Sigmoid colon (tissue), 7 donors: ENCODE data around the gene PPID. TPM values are rescaled to one million over a fixed set of nuclear protein-coding genes. Genes with fewer than 3 reads are reported as not detected.

Experiments
- DNase-seq: peaks from one replicate; pipeline ENCODE4 v3.0.0-alpha.2; 2019
- H3K27ac ChIP-seq, 4 donors: fragments of 200-600 bp; sonication (generic); one replicate each; pipeline ENCODE4 v1.5.1; 2016 to 2019; ENCODE audit warnings: mild to moderate bottlenecking in 1 of 4
- H3K27me3 ChIP-seq, 3 donors: fragments of 200-600 bp; sonication (generic); one replicate each; pipeline ENCODE4 v1.5.1; 2019; ENCODE audit warnings: mild to moderate bottlenecking in 1 of 3
- H3K36me3 ChIP-seq, 4 donors: fragments of 200-600 bp; sonication (generic); one replicate each; pipeline ENCODE4 v1.5.1; 2016 to 2019
- H3K4me1 ChIP-seq, 4 donors: fragments of 200-600 bp; sonication (generic); one replicate each; pipeline ENCODE4 v1.5.1; 2017 to 2019
- H3K4me3 ChIP-seq, 4 donors: fragments of 200-600 bp; sonication (generic); one replicate each; pipeline ENCODE4 v1.5.1; 2017 to 2019; ENCODE audit warnings: mild to moderate bottlenecking in 2 of 4, moderate library complexity in 1 of 4
- H3K9me3 ChIP-seq, 4 donors: fragments of 200-600 bp in 3 of 4; sonication (generic) in 3 of 4; one replicate each; pipeline versions ENCODE4 v1.5.1 to v1.6.1; 2013 to 2019
- CTCF ChIP-seq, 4 experiments: fragments of 450-650 bp in 3 of 4; fragments of 200-600 bp in 1 of 4; IDR thresholded peaks; one replicate each; pipeline ENCODE4 v1.5.1; 2016 to 2019; ENCODE audit warnings: antibody characterized with exemption in 4 of 4, mild to moderate bottlenecking in 3 of 4, moderate library complexity in 2 of 4
- EP300 ChIP-seq, 4 donors: sonication (generic); formaldehyde crosslinking; IDR thresholded peaks; one replicate each; pipeline ENCODE4 v1.6.1; 2017; ENCODE audit warnings: antibody characterized with exemption in 4 of 4
- POLR2A ChIP-seq, 2 donors: fragments of 450-650 bp; IDR thresholded peaks; one replicate each; pipeline ENCODE4 v1.6.1; 2016; ENCODE audit warnings: antibody characterized with exemption in 2 of 2, mild to moderate bottlenecking in 2 of 2, moderate library complexity in 2 of 2
- POLR2AphosphoS5 ChIP-seq, 4 donors: sonication (generic); formaldehyde crosslinking; IDR thresholded peaks; one replicate each; pipeline ENCODE4 v1.6.1; 2017; ENCODE audit warnings: antibody characterized with exemption in 4 of 4
- WGBS, 2 donors: extraction: QIAGEN DNeasy Blood & Tissue Kit; methylation state at CpG; one replicate each; pipeline ENCODE4 v1.1.7; 2013; 5-methylcytosine and 5-hydroxymethylcytosine counted together
- intact Hi-C: fragments of 100-400 bp; cut with DNase I; formaldehyde crosslinking; loops from one replicate; pipeline ENCODE4 v1.15.1; 2023
- polyA plus RNA-seq, 3 donors: library from polyadenylated mRNA; stranded (reverse); fragments of 200-250 nt; gene quantifications; one replicate each; pipeline ENCODE4 v1.2.3, GENCODE V29; 2013
- total RNA-seq, 4 donors: library from RNA; depleted of rRNA; stranded (reverse); fragments of >200 nt; gene quantifications; one replicate each; pipeline ENCODE4 v1.1.0, GENCODE V29; 2016
- donor health status: healthy with polysubstance abuse.
- donor health status: Bipolar disorder and iron deficiency.
- donor health status: healthy.

The PPID gene
- total and polyA plus RNA-seq, 7 donors: 17.4 to 54.8 (median 26.6) TPM

- Histone ChIP-seq H3K36me3 (no peaks in the 10 kb centered on the region), H3K9me3 (no peaks in the 10 kb centered on the region), H3K4me3 (no peak overlapping the region), H3K27me3 (no peaks in the 10 kb centered on the region), H3K27ac (no peak overlapping the region), H3K4me1 (no peaks in the 10 kb centered on the region)
- intact Hi-C loops: no loop called here
- no peak for TF ChIP-seq POLR2A (IDR thresholded peaks at IDR 0.05)
- no peak for TF ChIP-seq EP300 (IDR thresholded peaks at IDR 0.05)
- TF ChIP-seq CTCF (IDR thresholded peaks at IDR 0.05): no peak
- no peak for DNase-seq
- WGBS, 2 donors: 78 to 84% methylated on average over 3 of the region's 3 CpGs
These were observed 18.3 kb upstream of the PPID start for GRCh38 chr4:158741326-158742021.

GRCh38 chr4:158739600-158739999 is 16.4 kb upstream of the PPID start:
- H3K27me3 ChIP-seq: no peaks in the 10 kb centered on the region
- H3K27ac ChIP-seq: no peak overlapping the region
- no peak overlapping the region for H3K4me3 ChIP-seq
- no peaks in the 10 kb centered on the region for H3K9me3 ChIP-seq
- intact Hi-C loops: no loop called here
- TF ChIP-seq EP300 (IDR thresholded peaks at IDR 0.05): no peak
- no peak for TF ChIP-seq POLR2AphosphoS5 (IDR thresholded peaks at IDR 0.05)
- TF ChIP-seq POLR2A (IDR thresholded peaks at IDR 0.05): no peak
- TF ChIP-seq CTCF (IDR thresholded peaks at IDR 0.05): no peak
- no peaks in the 10 kb centered on the region for H3K4me1 ChIP-seq
- DNase-seq: no peak
- 95 to 98% methylated on average over 2 of the region's 2 CpGs for WGBS, 2 donors
- no peaks in the 10 kb centered on the region for H3K36me3 ChIP-seq

GRCh38 chr4:158738866-158739265 is 15.7 kb upstream of the PPID start:
- intact Hi-C loops: no loop called here

GRCh38 chr4:158729716-158730559 is 6.7 kb upstream of the PPID start:
- peaks cover 0 to 4% (median 0%) of the 10 kb centered on the region in 4 donors for H3K4me1 ChIP-seq
- no peaks in the 10 kb centered on the region for H3K27me3 ChIP-seq
- H3K9me3 ChIP-seq: no peaks in the 10 kb centered on the region
- no peak overlapping the region for H3K4me3 ChIP-seq
- H3K36me3 ChIP-seq: no peaks in the 10 kb centered on the region
- DNase-seq: peak; percentile 77
- no peak overlapping the region for H3K27ac ChIP-seq
- no peak for TF ChIP-seq POLR2AphosphoS5 (IDR thresholded peaks at IDR 0.05)
- TF ChIP-seq CTCF (IDR thresholded peaks at IDR 0.05): peak; percentile 87 to 95 (median 92)
- 19 to 21% methylated on average over 5 of the region's 5 CpGs for WGBS, 2 donors
- intact Hi-C loops: loop anchor here (1.0 to 5.0 kb wide), 2 partner anchors 120 to 717 kb away; no protein-coding TSS in a partner anchor

More at GRCh38 chr4:158738866-158739265, 15.7 kb upstream of the PPID start:
- Histone ChIP-seq H3K36me3 (no peaks in the 10 kb centered on the region), H3K27me3 (no peaks in the 10 kb centered on the region), H3K4me3 (no peak overlapping the region), H3K9me3 (no peaks in the 10 kb centered on the region), H3K4me1 (no peaks in the 10 kb centered on the region), H3K27ac (no peak overlapping the region)
- TF ChIP-seq CTCF (IDR thresholded peaks at IDR 0.05) (no peak), POLR2AphosphoS5 (IDR thresholded peaks at IDR 0.05) (no peak), POLR2A (IDR thresholded peaks at IDR 0.05) (no peak), EP300 (IDR thresholded peaks at IDR 0.05) (no peak)
- DNase-seq: no peak
- WGBS, 2 donors: 93 to 99% methylated on average over 2 of the region's 2 CpGs
